HUES6 (cell line): ENCODE results near the gene YWHAH.

Experiments used
- H3K27ac ChIP-seq: 2 replicates; pipeline ENCODE4 v1.7.0; 2013; ENCODE audit warnings: low read depth, mild to moderate bottlenecking, low read length, inconsistent platforms
- H3K27me3 ChIP-seq: 2 replicates; pipeline ENCODE4 v1.6.1; 2013; ENCODE audit warnings: low read length; ENCODE audit not compliant: control insufficient read depth, insufficient read depth
- H3K36me3 ChIP-seq: 2 replicates; pipeline ENCODE4 v1.6.1; 2013; ENCODE audit warnings: low read length; ENCODE audit not compliant: control insufficient read depth, insufficient read depth
- H3K4me1 ChIP-seq: 2 replicates; pipeline ENCODE4 v1.6.1; 2013; ENCODE audit warnings: low read length; ENCODE audit not compliant: control insufficient read depth, insufficient read depth
- H3K4me3 ChIP-seq: 2 replicates; pipeline ENCODE4 v1.5.1; 2013; ENCODE audit warnings: low read depth, low read length
- H3K9ac ChIP-seq: one replicate; pipeline ENCODE4 v1.6.1; 2013; ENCODE audit warnings: mild to moderate bottlenecking, low read length
- H3K9me3 ChIP-seq: 2 replicates; pipeline ENCODE4 v1.6.1; 2013; ENCODE audit warnings: low read depth, low read length; ENCODE audit not compliant: control insufficient read depth, insufficient read depth

Gene YWHAH

DNA sequence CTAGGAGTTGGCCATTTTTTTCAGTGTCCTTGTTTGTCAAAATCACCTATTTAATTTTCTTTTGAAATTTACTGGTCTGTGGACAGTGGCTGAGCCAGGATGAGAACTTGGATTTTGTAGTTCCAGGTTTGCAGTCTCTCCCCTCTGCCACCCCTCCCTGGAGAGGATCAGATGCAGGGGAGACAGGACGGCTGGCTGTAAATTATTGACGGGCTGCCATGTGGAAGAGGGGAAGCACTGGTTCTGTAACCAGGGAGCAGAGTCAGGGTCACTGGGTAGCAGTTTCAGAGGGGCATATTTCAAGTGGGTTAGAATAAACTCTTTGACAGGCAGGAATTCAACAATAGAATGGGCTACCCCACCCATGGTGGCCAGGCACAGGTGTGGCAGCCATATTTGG is 20.6 kb upstream of the YWHAH start:
- Histone ChIP-seq H3K36me3 (no peaks in the 10 kb centered on the region), H3K9me3 (no peaks in the 10 kb centered on the region), H3K4me3 (no peak overlapping the region), H3K9ac (no peak overlapping the region), H3K4me1 (no peaks in the 10 kb centered on the region), H3K27ac (no peak overlapping the region), H3K27me3 (no peaks in the 10 kb centered on the region)

GRCh38 chr22:31925056-31925455 is 19.3 kb upstream of the YWHAH start:
- Histone ChIP-seq H3K9ac (no peak overlapping the region), H3K27ac (no peak overlapping the region), H3K9me3 (no peaks in the 10 kb centered on the region), H3K36me3 (no peaks in the 10 kb centered on the region), H3K4me1 (no peaks in the 10 kb centered on the region), H3K4me3 (no peak overlapping the region), H3K27me3 (no peaks in the 10 kb centered on the region)

DNA sequence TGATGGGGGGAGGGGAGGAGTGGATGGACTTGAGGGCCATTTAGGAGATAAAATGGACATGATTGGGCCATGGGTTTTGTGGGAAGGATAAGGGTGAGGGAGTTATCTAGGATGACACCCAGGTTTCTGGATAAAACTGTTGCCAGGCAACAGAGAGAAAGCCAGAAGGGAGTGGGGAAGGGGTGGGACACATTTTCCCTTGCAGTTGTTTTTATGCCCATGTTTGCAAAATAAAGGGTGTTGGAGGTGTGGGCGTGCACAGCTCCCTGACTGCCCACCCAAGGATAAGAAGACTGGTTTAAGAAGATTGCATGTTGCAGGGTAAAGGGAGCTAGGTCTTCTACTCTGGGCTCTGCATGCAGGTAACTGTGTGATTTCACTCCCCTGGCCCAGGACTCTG is 18.3 kb upstream of the YWHAH start:
- H3K4me1 ChIP-seq: no peaks in the 10 kb centered on the region
- no peak overlapping the region for H3K27ac ChIP-seq
- no peaks in the 10 kb centered on the region for H3K36me3 ChIP-seq
- H3K9ac ChIP-seq: no peak overlapping the region
- no peak overlapping the region for H3K4me3 ChIP-seq
- H3K9me3 ChIP-seq: no peaks in the 10 kb centered on the region
- H3K27me3 ChIP-seq: no peaks in the 10 kb centered on the region

DNA sequence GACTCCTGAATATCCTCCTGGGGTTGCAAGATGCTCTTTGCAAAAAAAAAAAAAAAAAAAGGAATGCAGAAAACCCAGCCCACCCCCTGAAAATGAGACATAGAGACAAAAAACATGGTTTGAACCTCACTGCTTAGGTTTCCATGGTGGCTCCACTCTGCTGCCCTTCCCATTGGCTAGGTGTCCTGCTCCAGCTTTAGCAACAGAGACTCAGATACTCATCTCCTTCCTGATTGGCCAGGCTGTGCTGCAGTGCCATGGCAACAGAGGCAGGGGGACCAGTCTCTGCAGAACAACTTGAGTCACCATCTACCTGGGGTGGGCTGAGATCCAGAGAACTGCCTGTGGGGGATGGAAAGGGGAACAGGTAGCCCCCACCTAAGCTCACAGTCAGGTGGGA is 17.4 kb upstream of the YWHAH start:
- Histone ChIP-seq H3K27me3 (no peaks in the 10 kb centered on the region), H3K27ac (no peak overlapping the region), H3K9me3 (no peaks in the 10 kb centered on the region), H3K4me1 (no peaks in the 10 kb centered on the region), H3K9ac (no peak overlapping the region), H3K4me3 (no peak overlapping the region), H3K36me3 (no peaks in the 10 kb centered on the region)

- H3K27ac ChIP-seq: no peak overlapping the region
- no peaks in the 10 kb centered on the region for H3K4me1 ChIP-seq
Observed at GRCh38 chr22:31927562-31927961, 16.8 kb upstream of the YWHAH start.

GRCh38 chr22:31929167-31929930 is 15.0 kb upstream of the YWHAH start:
- no peak overlapping the region for H3K27ac ChIP-seq
- no peak overlapping the region for H3K4me3 ChIP-seq
- H3K36me3 ChIP-seq: no peaks in the 10 kb centered on the region
- H3K4me1 ChIP-seq: no peaks in the 10 kb centered on the region
- no peak overlapping the region for H3K9ac ChIP-seq
- H3K9me3 ChIP-seq: no peaks in the 10 kb centered on the region
- no peaks in the 10 kb centered on the region for H3K27me3 ChIP-seq

More at GRCh38 chr22:31927562-31927961, 16.8 kb upstream of the YWHAH start:
- no peak overlapping the region for H3K9ac ChIP-seq
- no peaks in the 10 kb centered on the region for H3K9me3 ChIP-seq
- no peaks in the 10 kb centered on the region for H3K27me3 ChIP-seq
- H3K36me3 ChIP-seq: no peaks in the 10 kb centered on the region
- no peak overlapping the region for H3K4me3 ChIP-seq

DNA sequence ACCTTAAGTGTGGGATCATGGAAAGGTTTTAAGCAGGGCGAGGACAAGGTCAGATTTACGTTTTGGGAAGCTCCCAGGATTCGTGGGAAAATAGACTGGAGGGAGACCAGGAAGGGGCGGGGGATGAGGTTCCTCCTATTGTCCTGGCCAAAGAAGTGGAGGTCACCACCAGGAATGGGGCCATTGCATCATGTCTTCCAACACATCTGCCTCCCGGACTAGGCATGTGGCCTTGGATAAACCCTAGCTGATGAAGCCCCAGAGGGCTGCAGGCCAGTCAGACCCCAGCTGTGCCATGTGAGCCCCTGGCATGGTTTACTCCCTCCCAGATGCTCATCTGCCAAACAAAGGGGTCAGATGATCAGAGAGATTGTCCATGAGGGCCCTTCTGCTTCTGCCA is 11.5 kb upstream of the YWHAH start:
- H3K36me3 ChIP-seq: no peaks in the 10 kb centered on the region
- H3K9ac ChIP-seq: no peak overlapping the region
- peaks cover 7% of the 10 kb centered on the region for H3K4me1 ChIP-seq
- H3K4me3 ChIP-seq: no peak overlapping the region
- no peaks in the 10 kb centered on the region for H3K27me3 ChIP-seq
- no peaks in the 10 kb centered on the region for H3K9me3 ChIP-seq
- H3K27ac ChIP-seq: no peak overlapping the region

DNA sequence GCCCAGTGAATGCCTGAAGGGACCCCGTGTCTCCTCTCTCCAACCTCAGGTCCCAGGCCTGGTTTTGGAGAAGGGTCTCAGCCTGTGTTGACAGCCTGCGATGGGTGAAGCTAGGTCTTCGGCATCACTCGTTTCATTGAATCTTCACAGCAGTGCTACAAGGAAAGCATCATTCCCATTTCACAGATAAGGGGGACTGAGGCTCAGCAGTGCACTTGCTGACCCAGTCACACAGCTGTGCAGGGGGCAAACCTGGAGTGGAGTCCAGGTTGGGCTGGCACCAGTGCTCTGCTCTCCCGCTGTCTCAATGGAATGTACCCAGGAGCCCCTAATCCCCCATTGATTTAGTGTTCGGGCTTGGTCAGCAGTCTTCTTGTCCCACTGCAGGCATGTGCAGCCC is 10.9 kb upstream of the YWHAH start:
- Histone ChIP-seq H3K27ac (no peak overlapping the region), H3K27me3 (no peaks in the 10 kb centered on the region), H3K9me3 (no peaks in the 10 kb centered on the region), H3K9ac (no peak overlapping the region), H3K36me3 (no peaks in the 10 kb centered on the region), H3K4me3 (no peak overlapping the region), H3K4me1 (peaks cover 7% of the 10 kb centered on the region)

GRCh38 chr22:31933816-31934482 is 10.4 kb upstream of the YWHAH start:
- H3K4me1 ChIP-seq: peaks cover 7% of the 10 kb centered on the region
- no peak overlapping the region for H3K9ac ChIP-seq
- H3K9me3 ChIP-seq: no peaks in the 10 kb centered on the region
- no peaks in the 10 kb centered on the region for H3K36me3 ChIP-seq
- H3K27ac ChIP-seq: no peak overlapping the region
- no peaks in the 10 kb centered on the region for H3K27me3 ChIP-seq
- H3K4me3 ChIP-seq: no peak overlapping the region

GRCh38 chr22:31935961-31936635 is 8.2 kb upstream of the YWHAH start:
- H3K27me3 ChIP-seq: no peaks in the 10 kb centered on the region
- no peak overlapping the region for H3K4me3 ChIP-seq
- no peaks in the 10 kb centered on the region for H3K9me3 ChIP-seq
- peaks cover 7% of the 10 kb centered on the region for H3K4me1 ChIP-seq
- no peaks in the 10 kb centered on the region for H3K36me3 ChIP-seq
- H3K9ac ChIP-seq: no peak overlapping the region
- H3K27ac ChIP-seq: no peak overlapping the region

DNA sequence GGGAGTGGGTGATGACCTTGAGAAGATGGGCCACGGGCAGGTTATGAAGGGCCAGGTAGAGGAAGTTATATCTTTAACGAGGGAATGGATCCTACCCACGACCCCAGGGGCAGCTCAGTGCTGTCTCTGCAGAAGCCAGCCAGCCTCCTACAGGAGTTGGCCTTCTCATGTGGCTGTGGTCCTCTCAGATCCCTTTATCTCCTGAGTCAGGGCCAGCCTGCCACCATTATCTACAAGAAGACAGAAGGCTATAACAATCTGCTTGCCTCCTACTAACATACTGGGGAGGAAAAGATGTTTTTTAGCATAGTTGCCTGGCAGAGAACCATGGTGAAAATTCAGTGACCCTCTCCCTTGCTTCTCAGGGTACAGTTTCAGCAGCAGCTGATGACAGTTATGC is 7.0 kb upstream of the YWHAH start:
- Histone ChIP-seq H3K36me3 (no peaks in the 10 kb centered on the region), H3K4me3 (no peak overlapping the region), H3K27me3 (no peaks in the 10 kb centered on the region), H3K4me1 (peaks cover 7% of the 10 kb centered on the region), H3K9ac (no peak overlapping the region), H3K9me3 (no peaks in the 10 kb centered on the region), H3K27ac (no peak overlapping the region)
